ENCODE data around the gene RASGRP4. TPM values are rescaled to one million over a fixed set of nuclear protein-coding genes. Genes with fewer than 3 reads are reported as not detected.

The RASGRP4 gene
- total RNA-seq, 2 donors from 2014 or later = 0.09 TPM; not detected in 1

DNA sequence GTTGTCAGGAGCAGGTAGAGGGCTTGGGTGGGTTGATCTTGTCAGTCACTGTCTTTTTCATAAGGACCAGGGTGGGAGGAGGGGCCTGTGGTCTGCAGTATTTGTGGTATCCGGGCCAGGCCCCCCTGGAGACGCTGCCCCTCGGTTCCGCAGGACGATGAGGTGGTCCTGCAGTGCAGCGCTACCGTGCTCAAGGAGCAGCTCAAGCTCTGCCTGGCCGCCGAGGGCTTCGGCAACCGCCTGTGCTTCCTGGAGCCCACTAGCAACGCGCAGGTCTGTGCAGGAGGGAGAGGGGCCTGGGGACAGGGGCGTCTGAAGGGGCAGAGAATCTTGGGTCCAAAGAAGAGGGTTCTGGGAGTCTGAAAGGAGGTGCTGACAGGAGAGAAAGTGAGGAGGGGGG is 14.6 kb upstream of the RASGRP4 start:
- no peak overlapping the region for H3K27ac ChIP-seq (ENCODE audit: low read depth, low read length)
- DNase-seq = no peak
- H3K27ac Mint-ChIP-seq = no peak overlapping the region
- H3K4me3 ChIP-seq (ENCODE audit: low read length) = no peak overlapping the region
- H3K9me3 ChIP-seq (ENCODE audit: control insufficient read depth, low read length) = no peaks in the 10 kb centered on the region
- no peaks in the 10 kb centered on the region for H3K4me1 ChIP-seq (ENCODE audit: control insufficient read depth, insufficient read depth, low read length)
- no peaks in the 10 kb centered on the region for H3K9me3 Mint-ChIP-seq
- no peaks in the 10 kb centered on the region for H3K27me3 ChIP-seq (ENCODE audit: control insufficient read depth, insufficient read depth, low read length, poor library complexity, severe bottlenecking)
- TF ChIP-seq, protein P1, sequence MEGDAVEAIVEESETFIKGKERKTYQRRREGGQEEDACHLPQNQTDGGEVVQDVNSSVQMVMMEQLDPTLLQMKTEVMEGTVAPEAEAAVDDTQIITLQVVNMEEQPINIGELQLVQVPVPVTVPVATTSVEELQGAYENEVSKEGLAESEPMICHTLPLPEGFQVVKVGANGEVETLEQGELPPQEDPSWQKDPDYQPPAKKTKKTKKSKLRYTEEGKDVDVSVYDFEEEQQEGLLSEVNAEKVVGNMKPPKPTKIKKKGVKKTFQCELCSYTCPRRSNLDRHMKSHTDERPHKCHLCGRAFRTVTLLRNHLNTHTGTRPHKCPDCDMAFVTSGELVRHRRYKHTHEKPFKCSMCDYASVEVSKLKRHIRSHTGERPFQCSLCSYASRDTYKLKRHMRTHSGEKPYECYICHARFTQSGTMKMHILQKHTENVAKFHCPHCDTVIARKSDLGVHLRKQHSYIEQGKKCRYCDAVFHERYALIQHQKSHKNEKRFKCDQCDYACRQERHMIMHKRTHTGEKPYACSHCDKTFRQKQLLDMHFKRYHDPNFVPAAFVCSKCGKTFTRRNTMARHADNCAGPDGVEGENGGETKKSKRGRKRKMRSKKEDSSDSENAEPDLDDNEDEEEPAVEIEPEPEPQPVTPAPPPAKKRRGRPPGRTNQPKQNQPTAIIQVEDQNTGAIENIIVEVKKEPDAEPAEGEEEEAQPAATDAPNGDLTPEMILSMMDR (conservative IDR thresholded peaks at IDR 0.05) = no peak
- WGBS, 2 experiments (ENCODE audit: insufficient coverage in 1 of 2, insufficient read length in 1 of 2) = 91 to 93% methylated on average over 9 to 14 of the region's 14 CpGs
- H3K27me3 Mint-ChIP-seq (ENCODE audit: insufficient read depth) = no peaks in the 10 kb centered on the region
- H3K4me1 Mint-ChIP-seq = peaks cover 3% of the 10 kb centered on the region
- H3K4me3 Mint-ChIP-seq = no peak overlapping the region
- H3K36me3 Mint-ChIP-seq (ENCODE audit: low read depth) = no peaks in the 10 kb centered on the region
- no peaks in the 10 kb centered on the region for H3K36me3 ChIP-seq (ENCODE audit: control insufficient read depth, insufficient read depth, low read length)
- H3K9ac ChIP-seq (ENCODE audit: extremely low read depth, low read length, poor library complexity, severe bottlenecking) = no peak overlapping the region

GRCh38 chr19:38437917-38438316 is 11.9 kb upstream of the RASGRP4 start:
- TF ChIP-seq, protein P1 (conservative IDR thresholded peaks at IDR 0.05) = no peak
- Histone ChIP-seq H3K4me3 (ENCODE audit: low read length) (no peak overlapping the region), H3K27ac (ENCODE audit: low read depth, low read length) (no peak overlapping the region), H3K9ac (ENCODE audit: extremely low read depth, low read length, poor library complexity, severe bottlenecking) (no peak overlapping the region), H3K9me3 (ENCODE audit: control insufficient read depth, low read length) (no peaks in the 10 kb centered on the region), H3K27me3 (ENCODE audit: control insufficient read depth, insufficient read depth, low read length, poor library complexity, severe bottlenecking) (peaks cover 10% of the 10 kb centered on the region), H3K4me1 (ENCODE audit: control insufficient read depth, insufficient read depth, low read length) (no peaks in the 10 kb centered on the region), H3K36me3 (ENCODE audit: control insufficient read depth, insufficient read depth, low read length) (no peaks in the 10 kb centered on the region)
- H3K27me3 Mint-ChIP-seq (ENCODE audit: insufficient read depth) = peaks cover 11% of the 10 kb centered on the region
- H3K9me3 Mint-ChIP-seq = no peaks in the 10 kb centered on the region
- DNase-seq = no peak
- H3K4me3 Mint-ChIP-seq = no peak overlapping the region
- H3K36me3 Mint-ChIP-seq (ENCODE audit: low read depth) = no peaks in the 10 kb centered on the region
- H3K27ac Mint-ChIP-seq = no peak overlapping the region
- H3K4me1 Mint-ChIP-seq = peaks cover 7% of the 10 kb centered on the region
- 92 to 95% methylated on average over 2 of the region's 2 CpGs for WGBS, 2 experiments (ENCODE audit: insufficient coverage in 1 of 2, insufficient read length in 1 of 2)

DNA sequence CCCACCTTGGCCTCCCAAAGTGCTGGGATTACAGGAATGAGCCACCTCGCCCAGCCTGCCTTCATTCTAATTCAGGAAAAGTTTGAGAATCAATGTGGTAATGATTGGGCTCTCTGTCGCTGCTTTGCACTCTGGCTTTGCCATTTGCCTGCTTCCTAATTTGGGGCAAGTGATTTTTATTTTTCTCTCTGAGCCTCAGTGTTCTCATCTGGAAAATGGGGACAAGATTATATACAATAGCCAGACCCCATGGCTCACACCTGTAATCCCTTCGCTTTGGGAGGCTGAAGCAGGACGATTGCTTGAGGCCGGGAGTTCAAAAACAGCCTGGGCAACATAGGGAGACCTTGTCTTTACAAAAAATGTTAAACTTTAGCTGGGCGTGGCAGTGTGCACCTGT is 11.3 kb upstream of the RASGRP4 start:
- Mint-ChIP-seq H3K9me3 (no peaks in the 10 kb centered on the region), H3K4me1 (peaks cover 7% of the 10 kb centered on the region), H3K27ac (no peak overlapping the region), H3K36me3 (ENCODE audit: low read depth) (no peaks in the 10 kb centered on the region), H3K4me3 (no peak overlapping the region), H3K27me3 (ENCODE audit: insufficient read depth) (peaks cover 13% of the 10 kb centered on the region)
- no peak overlapping the region for H3K27ac ChIP-seq (ENCODE audit: low read depth, low read length)
- TF ChIP-seq, protein P1 (conservative IDR thresholded peaks at IDR 0.05) = no peak
- H3K9ac ChIP-seq (ENCODE audit: extremely low read depth, low read length, poor library complexity, severe bottlenecking) = no peak overlapping the region
- no peak for DNase-seq
- WGBS, 2 experiments (ENCODE audit: insufficient coverage in 1 of 2, insufficient read length in 1 of 2) = 91 to 93% methylated on average over 6 of the region's 6 CpGs
- no peak overlapping the region for H3K4me3 ChIP-seq (ENCODE audit: low read length)
- H3K36me3 ChIP-seq (ENCODE audit: control insufficient read depth, insufficient read depth, low read length) = no peaks in the 10 kb centered on the region
- no peaks in the 10 kb centered on the region for H3K9me3 ChIP-seq (ENCODE audit: control insufficient read depth, low read length)
- H3K27me3 ChIP-seq (ENCODE audit: control insufficient read depth, insufficient read depth, low read length, poor library complexity, severe bottlenecking) = peaks cover 10% of the 10 kb centered on the region
- H3K4me1 ChIP-seq (ENCODE audit: control insufficient read depth, insufficient read depth, low read length) = no peaks in the 10 kb centered on the region
